AG09319 (cell line): ENCODE measurements around the gene GIPR.

ENCODE experiments used
- DNase-seq: peaks from one replicate; pipeline ENCODE4 v3.0.0-alpha.2; 2010; ENCODE audit warnings: low read depth; ENCODE audit errors: extremely low read depth
- TF ChIP-seq, protein P1 (sequence below): IDR thresholded peaks from 2 replicates; pipeline ENCODE4 v1.5.1; 2011; ENCODE audit warnings: low read depth, mild to moderate bottlenecking, inconsistent platforms, low read length, moderate library complexity

GIPR gene

DNA sequence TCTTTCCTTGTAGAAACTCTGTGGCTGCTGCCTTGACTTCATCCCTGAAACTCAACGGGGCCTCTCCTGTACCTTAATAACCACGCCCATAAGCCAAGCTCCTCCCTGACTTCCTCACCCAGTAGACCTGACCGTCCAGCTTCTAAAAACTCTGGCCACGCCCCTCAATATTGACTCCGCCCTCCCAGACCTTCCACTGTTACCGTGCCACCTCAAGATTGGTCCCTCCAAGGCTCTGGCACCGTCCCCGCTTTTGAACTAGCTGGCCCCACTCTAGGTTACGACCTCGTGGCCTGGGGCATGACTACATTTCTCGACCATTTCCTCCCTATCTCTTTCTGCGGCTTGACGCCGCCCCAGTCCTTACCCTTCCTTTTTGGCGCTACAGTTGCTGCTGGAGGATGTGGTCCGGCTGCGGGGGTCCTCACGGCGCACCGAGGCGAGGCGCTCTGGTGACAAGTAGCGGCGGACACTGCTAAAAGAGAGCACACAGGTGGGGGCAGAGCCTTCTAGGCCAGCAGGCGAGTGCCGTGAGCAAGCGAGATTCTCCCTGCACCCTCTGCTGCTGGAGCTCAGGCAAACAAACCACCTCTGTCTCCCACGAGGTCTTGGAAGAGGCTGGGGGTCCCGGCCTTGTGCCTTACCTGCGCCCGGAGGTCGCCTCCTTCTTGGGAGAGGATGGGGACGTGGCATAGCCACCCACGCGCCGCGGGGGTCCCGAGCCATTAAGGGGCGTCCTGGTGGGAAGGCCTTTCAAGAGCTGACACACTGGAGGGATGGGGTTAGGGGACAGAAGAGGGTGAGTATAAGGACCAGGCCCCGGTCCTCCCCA is 26.5 kb upstream of the GIPR start:
- no peak for DNase-seq
- TF ChIP-seq, protein P1, sequence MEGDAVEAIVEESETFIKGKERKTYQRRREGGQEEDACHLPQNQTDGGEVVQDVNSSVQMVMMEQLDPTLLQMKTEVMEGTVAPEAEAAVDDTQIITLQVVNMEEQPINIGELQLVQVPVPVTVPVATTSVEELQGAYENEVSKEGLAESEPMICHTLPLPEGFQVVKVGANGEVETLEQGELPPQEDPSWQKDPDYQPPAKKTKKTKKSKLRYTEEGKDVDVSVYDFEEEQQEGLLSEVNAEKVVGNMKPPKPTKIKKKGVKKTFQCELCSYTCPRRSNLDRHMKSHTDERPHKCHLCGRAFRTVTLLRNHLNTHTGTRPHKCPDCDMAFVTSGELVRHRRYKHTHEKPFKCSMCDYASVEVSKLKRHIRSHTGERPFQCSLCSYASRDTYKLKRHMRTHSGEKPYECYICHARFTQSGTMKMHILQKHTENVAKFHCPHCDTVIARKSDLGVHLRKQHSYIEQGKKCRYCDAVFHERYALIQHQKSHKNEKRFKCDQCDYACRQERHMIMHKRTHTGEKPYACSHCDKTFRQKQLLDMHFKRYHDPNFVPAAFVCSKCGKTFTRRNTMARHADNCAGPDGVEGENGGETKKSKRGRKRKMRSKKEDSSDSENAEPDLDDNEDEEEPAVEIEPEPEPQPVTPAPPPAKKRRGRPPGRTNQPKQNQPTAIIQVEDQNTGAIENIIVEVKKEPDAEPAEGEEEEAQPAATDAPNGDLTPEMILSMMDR, result no peak

DNA sequence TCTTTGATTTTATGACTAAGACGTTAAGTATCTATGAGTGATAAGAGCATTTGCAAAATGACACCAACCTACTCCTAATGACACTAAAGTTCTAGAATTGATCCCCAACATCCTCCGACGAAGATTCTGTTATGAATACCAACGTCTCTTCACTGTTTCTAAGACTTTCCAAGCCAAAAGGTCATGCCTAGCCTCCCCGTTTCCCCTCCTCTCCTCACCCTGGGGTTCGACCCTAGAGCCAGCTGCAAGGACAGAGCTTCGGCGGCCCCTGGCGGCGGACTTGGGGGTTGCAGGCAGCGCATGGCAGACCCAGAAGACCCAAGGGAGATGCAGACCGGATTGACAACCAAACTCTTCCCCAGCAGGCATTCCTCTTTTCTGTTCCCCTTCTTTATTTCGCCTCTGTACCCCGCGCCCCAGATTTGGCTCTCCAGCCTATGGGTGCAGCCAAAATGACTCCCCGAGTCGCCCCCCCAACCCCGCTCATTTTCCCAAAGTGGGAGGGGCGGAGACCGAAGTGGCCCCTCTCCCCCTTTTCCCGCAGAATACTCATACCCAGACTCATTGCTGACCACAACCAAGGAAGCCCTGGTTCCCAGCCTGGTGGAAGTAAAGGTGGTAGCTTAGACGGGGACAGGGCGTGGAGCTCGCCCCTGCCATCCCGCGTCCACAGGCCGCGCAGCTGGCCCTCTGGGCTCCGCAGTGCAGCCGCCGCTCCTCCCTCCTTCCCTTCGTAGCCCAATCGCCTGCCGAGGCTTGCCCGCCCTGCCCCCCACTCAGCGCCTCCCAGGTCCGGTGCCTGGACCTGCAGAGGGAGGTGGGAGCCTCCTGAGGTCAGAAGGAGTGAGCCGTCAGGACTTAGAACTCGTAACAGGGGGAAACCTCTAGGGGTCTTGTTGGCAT is 24.7 kb upstream of the GIPR start:
- no peak for DNase-seq

DNA sequence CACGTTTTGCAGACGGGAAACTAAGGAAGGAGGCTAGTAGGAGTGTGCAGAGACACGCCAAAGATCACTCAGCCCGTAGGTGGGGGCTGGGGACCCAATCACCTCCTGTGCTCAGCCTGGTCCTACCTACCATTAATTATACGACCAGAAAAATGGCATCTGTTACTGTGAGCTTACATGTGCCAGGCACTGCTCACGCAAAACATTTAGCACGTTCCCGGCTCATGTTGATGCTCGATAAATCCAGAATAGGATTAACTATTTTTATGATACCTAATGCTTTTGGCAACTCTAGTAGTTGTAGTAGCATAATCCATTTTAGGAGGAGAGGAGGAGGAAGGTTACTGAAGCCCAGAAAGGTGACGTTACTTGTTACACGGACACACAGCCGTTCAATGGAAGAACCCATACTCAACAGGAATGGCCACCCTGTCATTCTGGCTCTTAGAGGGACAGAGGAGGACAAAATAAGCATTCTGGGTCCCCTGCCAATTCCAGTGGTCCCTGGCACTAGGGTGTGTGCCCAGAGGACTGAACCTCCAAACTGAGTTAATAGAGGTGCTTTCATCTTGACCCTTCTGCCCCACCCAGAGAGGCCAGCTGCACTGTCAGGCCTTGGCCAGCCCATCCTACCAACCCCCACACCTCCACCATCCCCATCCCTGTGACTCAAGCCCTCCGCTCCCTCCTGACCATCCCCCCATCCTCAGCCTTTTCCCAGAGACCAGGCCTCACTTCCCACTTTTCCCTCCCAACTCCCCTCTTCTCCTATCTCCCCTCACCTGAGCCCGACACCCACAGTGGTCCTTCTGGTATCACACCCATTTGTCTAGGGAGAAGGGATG is 23.9 kb upstream of the GIPR start:
- DNase-seq, result no peak
- TF ChIP-seq, protein P1, result no peak

More for the DNA sequence above, 24.7 kb upstream of the GIPR start:
- TF ChIP-seq, protein P1, result no peak; the same call in none of the 2 replicates

DNA sequence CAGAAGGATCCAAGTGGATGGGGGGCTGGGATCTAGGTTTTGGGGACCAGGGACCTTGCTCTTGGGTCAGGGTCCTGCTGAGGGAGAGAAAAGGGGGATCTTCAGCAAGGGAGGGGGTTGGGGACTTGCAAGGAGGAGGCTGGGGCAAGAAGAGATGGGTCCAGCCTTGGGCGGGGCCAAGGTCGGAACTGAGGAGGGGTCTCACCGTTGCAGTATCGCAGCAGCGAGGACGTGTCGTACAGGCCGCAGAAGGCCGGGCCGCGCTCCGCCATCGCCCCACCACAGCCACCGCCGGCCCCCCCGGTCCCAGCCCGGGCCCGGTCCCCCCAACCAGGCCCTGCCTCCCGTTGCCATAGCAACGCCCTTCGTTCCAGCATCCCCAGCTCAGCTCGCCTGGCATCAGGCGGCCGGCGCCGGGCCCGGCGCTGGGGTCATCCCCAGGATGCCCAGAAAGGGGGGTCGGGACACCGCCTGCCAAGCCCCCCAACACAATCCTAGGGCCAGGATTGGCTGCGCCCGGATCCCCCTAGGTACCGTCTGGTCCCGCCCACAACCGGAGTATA is 22.9 kb upstream of the GIPR start:
- DNase-seq, result no peak
- TF ChIP-seq, protein P1, result no peak

DNA sequence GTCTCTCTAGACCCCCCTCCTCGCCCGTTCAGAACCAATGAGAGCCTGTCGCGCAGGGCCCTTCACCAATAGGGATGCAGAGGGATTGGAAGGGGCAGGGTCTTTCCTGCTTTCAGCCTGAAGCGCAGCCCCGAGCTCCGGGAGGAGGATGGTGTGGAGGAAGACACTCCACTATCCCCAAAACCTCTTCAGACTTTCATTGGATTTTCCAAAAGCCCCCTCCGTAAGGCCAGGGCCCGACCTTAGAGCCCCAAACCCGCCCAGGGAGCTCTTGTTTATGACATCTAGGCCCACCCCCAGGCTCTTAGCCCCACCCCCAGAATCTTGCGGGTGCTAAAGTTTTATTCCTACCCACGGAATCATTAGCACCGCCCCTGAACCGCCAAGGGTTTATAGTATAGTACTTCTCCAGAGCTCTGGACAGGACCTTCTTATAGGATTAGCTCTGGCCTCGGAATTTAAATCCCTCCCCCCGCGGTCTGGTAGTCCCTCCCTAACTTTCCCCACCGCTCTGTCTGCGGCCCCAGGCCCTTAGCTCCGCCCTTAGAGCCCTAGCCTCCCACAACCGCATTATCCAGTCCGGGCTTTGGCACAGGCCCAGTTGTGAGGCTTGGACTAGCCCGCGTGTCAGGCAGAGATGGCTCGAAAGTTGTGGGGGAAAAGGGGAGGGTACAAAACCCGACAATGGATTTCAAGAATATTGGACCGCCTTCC is 22.2 kb upstream of the GIPR start:
- TF ChIP-seq, protein P1, result no peak
- DNase-seq, result no peak

DNA sequence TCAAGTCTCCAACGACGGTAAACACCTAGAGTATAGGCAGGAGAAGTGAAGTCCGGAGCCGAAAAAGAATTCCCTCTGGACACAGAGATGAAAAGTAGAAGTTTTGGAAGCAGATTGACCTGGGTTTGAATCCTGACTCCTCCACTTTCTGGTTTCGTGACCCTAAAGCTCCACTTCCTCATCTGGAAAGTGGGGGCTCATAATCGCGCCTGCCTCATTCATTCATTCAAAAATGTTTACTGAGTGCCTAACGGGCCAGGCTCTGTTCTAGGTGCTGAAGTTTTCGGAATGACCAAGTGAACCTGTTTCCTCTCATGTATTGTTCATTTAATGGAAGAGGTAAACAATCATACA is 21.7 kb upstream of the GIPR start:
- TF ChIP-seq, protein P1, result no peak
- DNase-seq, result no peak
